ENCODE data around the gene SAMD14. TPM values are rescaled to one million over a fixed set of nuclear protein-coding genes. Genes with fewer than 3 reads are reported as not detected.

The SAMD14 gene
- polyA plus RNA-seq, 1 experiment: 3.5 TPM

GRCh38 chr17:50172130-50172529, 42.2 kb upstream of the SAMD14 start:
- no peak for DNase-seq (ENCODE audit: low read depth, low spot score)
- POLR2A ChIA-PET: interaction anchor here (0.6 to 3.1 kb wide), 3 partner anchors 16 to 126 kb away, joined by 4 to 15 read pairs (median 6); partner anchors contain the start of gene COL1A1
- no peak overlapping the region for H3K27ac ChIP-seq (ENCODE audit: low read depth, low read length)
- CTCF ChIA-PET: interaction anchor here (0.7 to 4.4 kb wide), 4 partner anchors 10 to 226 kb away, joined by 3 to 22 read pairs (median 4); partner anchors contain the start of gene COL1A1
- no peak for TF ChIP-seq CTCF (IDR thresholded peaks at IDR 0.05; ENCODE audit: low read depth, low read length)
- H3K27me3 ChIP-seq (ENCODE audit: control insufficient read depth, insufficient read depth, low read length): no peaks in the 10 kb centered on the region
- no peak overlapping the region for H3K4me3 ChIP-seq (ENCODE audit: low read depth, low read length)
- no peaks in the 10 kb centered on the region; the same call in 1 of the 2 replicates for H3K9me3 ChIP-seq (ENCODE audit: control insufficient read depth, insufficient read depth, low read length)

- no peak overlapping the region for H3K4me3 ChIP-seq (ENCODE audit: low read depth, low read length)
- no peak for TF ChIP-seq CTCF (IDR thresholded peaks at IDR 0.05; ENCODE audit: low read depth, low read length)
- H3K27ac ChIP-seq (ENCODE audit: low read depth, low read length): no peak overlapping the region
- H3K27me3 ChIP-seq (ENCODE audit: control insufficient read depth, insufficient read depth, low read length): no peaks in the 10 kb centered on the region
- CTCF ChIA-PET: interaction anchor here (0.7 to 4.4 kb wide), 4 partner anchors 10 to 126 kb away, joined by 3 to 116 read pairs (median 14); partner anchors contain the start of gene COL1A1
- DNase-seq (ENCODE audit: low read depth, low spot score): no peak
- H3K9me3 ChIP-seq (ENCODE audit: control insufficient read depth, insufficient read depth, low read length): no peaks in the 10 kb centered on the region; the same call in 1 of the 2 replicates
- POLR2A ChIA-PET: interaction anchor here (0.6 to 3.1 kb wide), 3 partner anchors 16 to 127 kb away, joined by 4 to 15 read pairs (median 6); partner anchors contain the start of gene COL1A1
These were observed 41.6 kb upstream of the SAMD14 start for GRCh38 chr17:50171371-50172071.

- no peaks in the 10 kb centered on the region; the same call in 1 of the 2 replicates for H3K9me3 ChIP-seq (ENCODE audit: control insufficient read depth, insufficient read depth, low read length)
- POLR2A ChIA-PET: interaction anchor here (1.5 to 3.1 kb wide), 2 partner anchors 30 to 128 kb away, joined by 9 to 15 read pairs; partner anchors contain the start of gene COL1A1
- DNase-seq (ENCODE audit: low read depth, low spot score): no peak
- H3K4me3 ChIP-seq (ENCODE audit: low read depth, low read length): no peak overlapping the region
- no peak for TF ChIP-seq CTCF (IDR thresholded peaks at IDR 0.05; ENCODE audit: low read depth, low read length)
- CTCF ChIA-PET: interaction anchor here (1.4 to 4.4 kb wide), 5 partner anchors 9 to 127 kb away, joined by 5 to 116 read pairs (median 22); no protein-coding TSS in a partner anchor
- H3K27ac ChIP-seq (ENCODE audit: low read depth, low read length): no peak overlapping the region
- H3K27me3 ChIP-seq (ENCODE audit: control insufficient read depth, insufficient read depth, low read length): no peaks in the 10 kb centered on the region
These were observed 40.9 kb upstream of the SAMD14 start for GRCh38 chr17:50170662-50171370.

- DNase-seq (ENCODE audit: low read depth, low spot score): no peak
- ChIA-PET CTCF (interaction anchor here (0.5 to 3.5 kb wide), 35 partner anchors 8 to 300 kb away, joined by 3 to 116 read pairs (median 5); partner anchors contain the start of genes COL1A1 and TMEM92), POLR2A (interaction anchor here (0.5 to 3.1 kb wide), 8 partner anchors 8 to 129 kb away, joined by 3 to 15 read pairs (median 6); partner anchors contain the start of gene COL1A1)
- Histone ChIP-seq H3K27me3 (ENCODE audit: control insufficient read depth, insufficient read depth, low read length) (no peaks in the 10 kb centered on the region), H3K9me3 (ENCODE audit: control insufficient read depth, insufficient read depth, low read length) (no peaks in the 10 kb centered on the region; the same call in 1 of the 2 replicates), H3K27ac (ENCODE audit: low read depth, low read length) (no peak overlapping the region), H3K4me3 (ENCODE audit: low read depth, low read length) (no peak overlapping the region)
- no peak for TF ChIP-seq CTCF (IDR thresholded peaks at IDR 0.05; ENCODE audit: low read depth, low read length)
These were observed 40.0 kb upstream of the SAMD14 start for GRCh38 chr17:50169881-50170459.

Measured in AG04450 (cell line).